K562 (cell line): ENCODE data around the gene GRB14. TPM values are rescaled to one million over a fixed set of nuclear protein-coding genes. Genes with fewer than 3 reads are reported as not detected.

Experiments used
- ATAC-seq: fragments of 200-7000 bp; cut with Tn5 transposase; 3 replicates; pipeline ENCODE4 v1.9.1; 2020; ENCODE audit warnings: moderate library complexity
- BruUV-seq: library from RNA; stranded (reverse); fragments of 400-500 nt; replicated peaks from 2 replicates; lab custom pipeline; 2021; lab: Mats Ljungman, UMichigan
- CTCF ChIA-PET: fragments of 300-600 bp; formaldehyde crosslinking; extraction: SDS; loops from one replicate; lab custom pipeline; 2021; ENCODE audit warnings: low intra/inter-chr PET ratio; lab: Yijun Ruan, JAX
- POLR2A ChIA-PET: fragments of 300-600, 350-650 bp; sonication (Branson Sonifier 250); formaldehyde crosslinking; extraction: SDS; loops from one replicate; lab custom pipeline; 2021; ENCODE audit warnings: antibody characterized with exemption, inconsistent platforms; lab: Yijun Ruan, JAX
- DNase-seq, 4 experiments: peaks; one replicate each; pipeline versions ENCODE4 v3.0.0 to v3.0.0-alpha.2; 2011 to 2018; ENCODE audit warnings: low spot score in 3 of 4, mixed read lengths in 3 of 4; ENCODE audit errors: extremely low read depth in 1 of 4
- FAIRE-seq: peaks from 2 replicates; lab custom pipeline; 2011; peaks lifted over from hg19 to GRCh38; lab: Jason Lieb, UNC
- H2AFZ ChIP-seq: 2 replicates; pipeline ENCODE4 v1.6.0; 2011; ENCODE audit warnings: low read depth, low read length, control low read depth, inconsistent platforms
- H3K27ac ChIP-seq: fragments of 200-600 bp; 3 replicates; pipeline ENCODE4 v1.8.0; 2011; ENCODE audit warnings: low read depth, mild to moderate bottlenecking, control low read depth, inconsistent platforms, low read length, moderate library complexity, mixed read lengths; ENCODE audit errors: extremely low read depth
- H3K27me3 ChIP-seq, 2 experiments: fragments of 300-600 bp in 1 of 2; 2 replicates in 1 of 2; 3 replicates in 1 of 2; pipeline versions ENCODE4 v1.6.0 to v1.8.0; 2011; ENCODE audit warnings: inconsistent platforms in 2 of 2, low read length in 2 of 2, mild to moderate bottlenecking in 1 of 2, mixed read lengths in 1 of 2, moderate library complexity in 1 of 2; ENCODE audit not compliant: control insufficient read depth in 2 of 2, insufficient read depth in 2 of 2
- H3K36me3 ChIP-seq: fragments of 300-600 bp; 3 replicates; pipeline ENCODE4 v1.8.0; 2011; ENCODE audit warnings: mild to moderate bottlenecking, low read length, inconsistent platforms; ENCODE audit not compliant: control insufficient read depth, insufficient read depth
- H3K4me1 ChIP-seq, 2 experiments: fragments of 200-600 bp in 1 of 2; replicated peaks in 1 of 2; 2 replicates in 1 of 2; 3 replicates in 1 of 2; pipeline versions ENCODE4 v1.5.1 to v1.8.0; 2011; ENCODE audit warnings: inconsistent platforms in 2 of 2, low read length in 2 of 2, mild to moderate bottlenecking in 1 of 2, mixed read lengths in 1 of 2, moderate library complexity in 1 of 2; ENCODE audit not compliant: control insufficient read depth in 2 of 2, insufficient read depth in 2 of 2
- H3K4me2 ChIP-seq: 2 replicates; pipeline ENCODE4 v1.6.1; 2011; ENCODE audit warnings: low read length, control low read depth, inconsistent platforms, mixed read lengths; ENCODE audit not compliant: insufficient read depth
- H3K4me3 ChIP-seq: fragments of 200-600 bp; sonication (generic), shearing (Covaris generic); 2 replicates; pipeline ENCODE4 v1.5.1; 2016; ENCODE audit warnings: control low read depth, inconsistent platforms
- H3K79me2 ChIP-seq: fragments of 200-600 bp; 3 replicates; pipeline ENCODE4 v1.8.0; 2011; ENCODE audit warnings: low read length, inconsistent platforms; ENCODE audit not compliant: control insufficient read depth, insufficient read depth
- H3K9ac ChIP-seq, 2 experiments: 2 replicates each; pipeline versions ENCODE4 v1.6.0 to v1.6.1; 2011; ENCODE audit warnings: low read depth in 2 of 2, low read length in 2 of 2, control low read depth in 1 of 2, inconsistent platforms in 1 of 2, mild to moderate bottlenecking in 1 of 2, mixed read lengths in 1 of 2; ENCODE audit not compliant: insufficient read depth in 1 of 2
- H3K9me1 ChIP-seq: one replicate; pipeline ENCODE4 v1.6.0; 2011; ENCODE audit warnings: inconsistent platforms, mild to moderate bottlenecking, low read length, moderate library complexity; ENCODE audit not compliant: control insufficient read depth, insufficient read depth
- H3K9me3 ChIP-seq: replicated peaks from 2 replicates; pipeline ENCODE4 v1.5.1; 2011; ENCODE audit warnings: low read depth, low read length, inconsistent platforms; ENCODE audit not compliant: control insufficient read depth, insufficient read depth
- H4K20me1 ChIP-seq: replicated peaks from 2 replicates; pipeline ENCODE4 v1.6.1; 2011; ENCODE audit warnings: low read length, inconsistent platforms, mixed read lengths; ENCODE audit not compliant: control insufficient read depth, insufficient read depth
- ATF3 ChIP-seq, 2 experiments: fragments of 450-650 bp in 1 of 2; sonication (generic) in 1 of 2; formaldehyde crosslinking in 1 of 2; IDR thresholded peaks in 1 of 2; conservative IDR thresholded peaks in 1 of 2; 2 replicates each; pipeline versions ENCODE4 v1.6.1 to v1.8.1; 2016 to 2023; ENCODE audit warnings: mild to moderate bottlenecking in 2 of 2, moderate library complexity in 2 of 2, inconsistent platforms in 1 of 2, missing genetic modification reagents in 1 of 2
- MBD1 ChIP-seq: fragments of 250-450 bp; sonication (Bioruptor Pico); IDR thresholded peaks from 2 replicates; pipeline ENCODE4 v1.8.0; 2022; ENCODE audit warnings: inconsistent platforms
- TBL1XR1 ChIP-seq, 2 experiments: IDR thresholded peaks; 2 replicates each; pipeline ENCODE4 v1.6.1; 2012; ENCODE audit warnings: improper control_type of control experiment in 2 of 2, low read length in 2 of 2, mild to moderate bottlenecking in 1 of 2
- WGBS: fragments of 100-300 bp; shearing (Covaris generic); methylation state at CpG from one replicate; pipeline ENCODE4 v1.1.6; 2016; ENCODE audit warnings: low coverage, mixed read lengths; ENCODE audit not compliant: insufficient coverage; ENCODE audit errors: missing lambda C conversion rate; 5-methylcytosine and 5-hydroxymethylcytosine counted together
- in situ Hi-C: fragments of 300-500 bp; cut with MboI; formaldehyde crosslinking; loops from 4 replicates; pipeline ENCODE4 v1.15.0; 2018; ENCODE audit warnings: inconsistent platforms, mixed read lengths
- intact Hi-C: fragments of 100-400 bp; cut with micrococcal nuclease; formaldehyde crosslinking; loops from 2 replicates; pipeline ENCODE4 v1.14.2; 2022
- polyA plus RNA-seq, 8 experiments: library from polyadenylated mRNA; depleted of rRNA in 4 of 8; stranded (reverse) in 5 of 8; unstranded in 3 of 8; fragments of >200 nt; fragmentation: Nextera tagmentation in 2 of 8; fragmentation: Illumina TruSeq in 1 of 8; extraction: Ambion mirVana in 2 of 8; extraction: Trizol in 1 of 8; gene quantifications; 2 replicates each; pipeline versions ENCODE4 v1.2.1 to v1.2.3, GENCODE V29; 2011 to 2014; ENCODE audit warnings: inconsistent platforms in 1 of 8, missing spikeins in 1 of 8
- total RNA-seq, 7 experiments: library from RNA; depleted of rRNA in 6 of 7; stranded (reverse); fragments of >200 nt in 6 of 7; fragmentation: Illumina TruSeq in 2 of 7; extraction: Trizol in 2 of 7; gene quantifications; 2 replicates each; pipeline versions ENCODE4 v1.2.1 to v1.2.3, GENCODE V29; 2011 to 2021; ENCODE audit warnings: low replicate concordance in 1 of 7

The GRB14 gene
- total and polyA plus RNA-seq, 9 of the 15 experiments (the other 6 are each of a cell fraction or from before 2014, with no cell fraction given), result not detected

DNA sequence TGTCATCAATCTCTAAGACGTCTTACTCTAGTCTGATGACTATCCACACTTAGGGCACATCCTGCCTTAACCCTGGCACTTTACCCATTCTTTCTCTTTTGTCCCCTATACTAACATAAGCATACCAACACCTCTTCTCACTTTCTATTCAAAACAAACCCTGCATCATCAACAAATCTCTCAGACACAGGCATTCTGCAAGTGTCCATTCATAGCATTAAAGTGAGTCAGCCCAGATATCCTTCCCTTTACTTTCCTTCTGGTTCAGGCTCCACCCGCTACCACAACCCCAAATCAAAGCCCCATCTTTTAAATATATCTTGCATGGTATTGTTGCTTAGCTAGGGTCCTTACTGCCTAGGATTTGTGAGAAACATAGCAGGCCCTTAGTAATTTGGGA is 3.8 kb downstream of the GRB14 start:
- no peaks in the 10 kb centered on the region for H3K27me3 ChIP-seq
- ChIA-PET POLR2A (no interaction called here), CTCF (no interaction called here)
- WGBS, result 0% methylated on average over 2 of the region's 2 CpGs
- H3K36me3 ChIP-seq, result no peaks in the 10 kb centered on the region
- intact Hi-C loops (no loop called here), in situ Hi-C loops (no loop called here)
- H3K9ac ChIP-seq, result no peak overlapping the region
- H3K27ac ChIP-seq, result no peak overlapping the region
- BruUV-seq, result no TSS peak
- no peak for TF ChIP-seq ATF3 (IDR thresholded peaks at IDR 0.05)
- TF ChIP-seq ATF3 (CRISPR knock-in tag; conservative IDR thresholded peaks at IDR 0.05), result no peak
- TF ChIP-seq MBD1 (CRISPR knock-in tag), result no peak
- no peak for TF ChIP-seq TBL1XR1 (IDR thresholded peaks at IDR 0.05; ENCODE audit: low read length in 2 of 2)
- DNase-seq, result no peak
- H4K20me1 ChIP-seq, result no peaks in the 10 kb centered on the region
- H2AFZ ChIP-seq, result no peak overlapping the region
- no peaks in the 10 kb centered on the region for H3K9me3 ChIP-seq
- H3K79me2 ChIP-seq, result no peaks in the 10 kb centered on the region
- H3K4me1 ChIP-seq, result no peaks in the 10 kb centered on the region
- FAIRE-seq, result no peak
- no peak overlapping the region for H3K4me3 ChIP-seq
- no peak for ATAC-seq
- no peak overlapping the region for H3K4me2 ChIP-seq
- no peaks in the 10 kb centered on the region for H3K9me1 ChIP-seq
